Activated naive CD4-positive, alpha-beta T cell treated with anti-CD3 and anti-CD28 coated beads, Interleukin-2, amount 50 U/mL, for 24 hours (primary cell): ENCODE results near the gene IL1RAPL1.

ENCODE experiments used
- H3K27ac Mint-ChIP-seq: one replicate; pipeline ENCODE4 v1.8.0; 2021; ENCODE audit warnings: mild to moderate bottlenecking, mixed read lengths
- H3K27me3 Mint-ChIP-seq: one replicate; pipeline ENCODE4 v1.8.0; 2021; ENCODE audit warnings: mixed read lengths
- H3K36me3 Mint-ChIP-seq: one replicate; pipeline ENCODE4 v1.8.0; 2021; ENCODE audit warnings: mixed read lengths
- H3K4me1 Mint-ChIP-seq: one replicate; pipeline ENCODE4 v1.8.0; 2021; ENCODE audit warnings: mixed read lengths
- H3K4me3 Mint-ChIP-seq: one replicate; pipeline ENCODE4 v1.8.0; 2021; ENCODE audit warnings: mild to moderate bottlenecking, mixed read lengths
- H3K9me3 Mint-ChIP-seq: one replicate; pipeline ENCODE4 v1.8.0; 2021; ENCODE audit warnings: mixed read lengths

The IL1RAPL1 gene

GRCh38 chrX:29687687-29688086, 1100.4 kb downstream of the IL1RAPL1 start:
- no peak overlapping the region for H3K27ac Mint-ChIP-seq
- H3K4me3 Mint-ChIP-seq, result no peak overlapping the region
- no peaks in the 10 kb centered on the region for H3K36me3 Mint-ChIP-seq

GRCh38 chrX:29690061-29690460, 1102.8 kb downstream of the IL1RAPL1 start:
- H3K4me3 Mint-ChIP-seq, result no peak overlapping the region
- H3K36me3 Mint-ChIP-seq, result no peaks in the 10 kb centered on the region
- no peaks in the 10 kb centered on the region for H3K4me1 Mint-ChIP-seq
- H3K9me3 Mint-ChIP-seq, result no peaks in the 10 kb centered on the region
- H3K27me3 Mint-ChIP-seq, result no peaks in the 10 kb centered on the region
- no peak overlapping the region for H3K27ac Mint-ChIP-seq

More at GRCh38 chrX:29687687-29688086, 1100.4 kb downstream of the IL1RAPL1 start:
- Mint-ChIP-seq H3K9me3 (no peaks in the 10 kb centered on the region), H3K4me1 (no peaks in the 10 kb centered on the region), H3K27me3 (no peaks in the 10 kb centered on the region)

- H3K9me3 Mint-ChIP-seq, result no peaks in the 10 kb centered on the region
- H3K36me3 Mint-ChIP-seq, result no peaks in the 10 kb centered on the region
- no peaks in the 10 kb centered on the region for H3K4me1 Mint-ChIP-seq
- no peak overlapping the region for H3K4me3 Mint-ChIP-seq
- no peak overlapping the region for H3K27ac Mint-ChIP-seq
- H3K27me3 Mint-ChIP-seq, result no peaks in the 10 kb centered on the region
These were observed 1103.8 kb downstream of the IL1RAPL1 start for GRCh38 chrX:29691044-29691443.

- Mint-ChIP-seq H3K27me3 (no peaks in the 10 kb centered on the region), H3K4me1 (no peaks in the 10 kb centered on the region), H3K9me3 (no peaks in the 10 kb centered on the region), H3K27ac (no peak overlapping the region), H3K36me3 (no peaks in the 10 kb centered on the region), H3K4me3 (no peak overlapping the region)
These were observed 1106.7 kb downstream of the IL1RAPL1 start for GRCh38 chrX:29693912-29694311.

- no peaks in the 10 kb centered on the region for H3K4me1 Mint-ChIP-seq
- no peaks in the 10 kb centered on the region for H3K27me3 Mint-ChIP-seq
- H3K9me3 Mint-ChIP-seq, result no peaks in the 10 kb centered on the region
- H3K27ac Mint-ChIP-seq, result no peak overlapping the region
- no peaks in the 10 kb centered on the region for H3K36me3 Mint-ChIP-seq
- H3K4me3 Mint-ChIP-seq, result no peak overlapping the region
These were observed 1112.0 kb downstream of the IL1RAPL1 start for GRCh38 chrX:29699239-29699638.

GRCh38 chrX:29707088-29707487, 1119.8 kb downstream of the IL1RAPL1 start:
- H3K27ac Mint-ChIP-seq, result no peak overlapping the region
- peaks cover 9% of the 10 kb centered on the region for H3K9me3 Mint-ChIP-seq
- no peaks in the 10 kb centered on the region for H3K4me1 Mint-ChIP-seq
- no peak overlapping the region for H3K4me3 Mint-ChIP-seq
- no peaks in the 10 kb centered on the region for H3K36me3 Mint-ChIP-seq
- H3K27me3 Mint-ChIP-seq, result no peaks in the 10 kb centered on the region

GRCh38 chrX:29721152-29721551, 1133.9 kb downstream of the IL1RAPL1 start:
- Mint-ChIP-seq H3K4me3 (no peak overlapping the region), H3K36me3 (no peaks in the 10 kb centered on the region), H3K27ac (no peak overlapping the region), H3K27me3 (no peaks in the 10 kb centered on the region), H3K4me1 (no peaks in the 10 kb centered on the region), H3K9me3 (no peaks in the 10 kb centered on the region)

GRCh38 chrX:29724316-29724715, 1137.1 kb downstream of the IL1RAPL1 start:
- Mint-ChIP-seq H3K36me3 (no peaks in the 10 kb centered on the region), H3K27me3 (no peaks in the 10 kb centered on the region), H3K4me1 (no peaks in the 10 kb centered on the region), H3K4me3 (no peak overlapping the region), H3K9me3 (no peaks in the 10 kb centered on the region), H3K27ac (no peak overlapping the region)

GRCh38 chrX:29726811-29727210, 1139.6 kb downstream of the IL1RAPL1 start:
- Mint-ChIP-seq H3K4me3 (no peak overlapping the region), H3K27ac (no peak overlapping the region), H3K9me3 (no peaks in the 10 kb centered on the region), H3K36me3 (no peaks in the 10 kb centered on the region), H3K4me1 (no peaks in the 10 kb centered on the region), H3K27me3 (no peaks in the 10 kb centered on the region)

GRCh38 chrX:29728639-29729038, 1141.4 kb downstream of the IL1RAPL1 start:
- H3K4me3 Mint-ChIP-seq, result no peak overlapping the region
- H3K9me3 Mint-ChIP-seq, result peaks cover 4% of the 10 kb centered on the region
- H3K36me3 Mint-ChIP-seq, result no peaks in the 10 kb centered on the region
- no peaks in the 10 kb centered on the region for H3K4me1 Mint-ChIP-seq
- H3K27me3 Mint-ChIP-seq, result no peaks in the 10 kb centered on the region
- no peak overlapping the region for H3K27ac Mint-ChIP-seq

GRCh38 chrX:29744966-29745365, 1157.7 kb downstream of the IL1RAPL1 start:
- H3K9me3 Mint-ChIP-seq, result no peaks in the 10 kb centered on the region
- H3K36me3 Mint-ChIP-seq, result no peaks in the 10 kb centered on the region
- H3K4me3 Mint-ChIP-seq, result no peak overlapping the region
- H3K27me3 Mint-ChIP-seq, result no peaks in the 10 kb centered on the region
- H3K4me1 Mint-ChIP-seq, result no peaks in the 10 kb centered on the region
- H3K27ac Mint-ChIP-seq, result no peak overlapping the region

- no peak overlapping the region for H3K27ac Mint-ChIP-seq
- H3K36me3 Mint-ChIP-seq, result no peaks in the 10 kb centered on the region
- H3K27me3 Mint-ChIP-seq, result no peaks in the 10 kb centered on the region
- no peaks in the 10 kb centered on the region for H3K9me3 Mint-ChIP-seq
- no peaks in the 10 kb centered on the region for H3K4me1 Mint-ChIP-seq
- H3K4me3 Mint-ChIP-seq, result no peak overlapping the region
These were observed 1159.1 kb downstream of the IL1RAPL1 start for GRCh38 chrX:29746326-29746725.

- Mint-ChIP-seq H3K4me3 (no peak overlapping the region), H3K9me3 (no peaks in the 10 kb centered on the region), H3K36me3 (no peaks in the 10 kb centered on the region)
These were observed 1174.8 kb downstream of the IL1RAPL1 start for GRCh38 chrX:29762006-29762405.

GRCh38 chrX:29775890-29776289, 1188.6 kb downstream of the IL1RAPL1 start:
- Mint-ChIP-seq H3K27ac (no peak overlapping the region), H3K4me1 (no peaks in the 10 kb centered on the region), H3K27me3 (no peaks in the 10 kb centered on the region), H3K4me3 (no peak overlapping the region), H3K36me3 (no peaks in the 10 kb centered on the region), H3K9me3 (no peaks in the 10 kb centered on the region)

More at GRCh38 chrX:29762006-29762405, 1174.8 kb downstream of the IL1RAPL1 start:
- Mint-ChIP-seq H3K4me1 (no peaks in the 10 kb centered on the region), H3K27ac (no peak overlapping the region), H3K27me3 (no peaks in the 10 kb centered on the region)

GRCh38 chrX:29787656-29788055, 1200.4 kb downstream of the IL1RAPL1 start:
- H3K27ac Mint-ChIP-seq, result no peak overlapping the region
- no peak overlapping the region for H3K4me3 Mint-ChIP-seq
- no peaks in the 10 kb centered on the region for H3K36me3 Mint-ChIP-seq
- no peaks in the 10 kb centered on the region for H3K27me3 Mint-ChIP-seq
- H3K4me1 Mint-ChIP-seq, result no peaks in the 10 kb centered on the region
- H3K9me3 Mint-ChIP-seq, result no peaks in the 10 kb centered on the region

GRCh38 chrX:29788991-29789699, 1201.9 kb downstream of the IL1RAPL1 start:
- Mint-ChIP-seq H3K4me3 (no peak overlapping the region), H3K36me3 (no peaks in the 10 kb centered on the region), H3K4me1 (no peaks in the 10 kb centered on the region), H3K27ac (no peak overlapping the region), H3K9me3 (no peaks in the 10 kb centered on the region), H3K27me3 (no peaks in the 10 kb centered on the region)

- Mint-ChIP-seq H3K4me3 (no peak overlapping the region), H3K36me3 (no peaks in the 10 kb centered on the region), H3K27ac (no peak overlapping the region), H3K27me3 (no peaks in the 10 kb centered on the region), H3K9me3 (no peaks in the 10 kb centered on the region), H3K4me1 (no peaks in the 10 kb centered on the region)
These were observed 1205.1 kb downstream of the IL1RAPL1 start for GRCh38 chrX:29792335-29792734.
